Stimulated activated CD4-positive, alpha-beta T cell treated with anti-CD3 and anti-CD28 coated beads, TNF-alpha, amount 100 ng/mL, for 4 hours (primary cell): ENCODE measurements around the gene SUN1.

Experiments
- DNase-seq, 3 experiments: peaks; one replicate each; pipeline ENCODE4 v3.0.0-alpha.2; 2020; ENCODE audit warnings: low read depth in 3 of 3

The SUN1 gene

DNA sequence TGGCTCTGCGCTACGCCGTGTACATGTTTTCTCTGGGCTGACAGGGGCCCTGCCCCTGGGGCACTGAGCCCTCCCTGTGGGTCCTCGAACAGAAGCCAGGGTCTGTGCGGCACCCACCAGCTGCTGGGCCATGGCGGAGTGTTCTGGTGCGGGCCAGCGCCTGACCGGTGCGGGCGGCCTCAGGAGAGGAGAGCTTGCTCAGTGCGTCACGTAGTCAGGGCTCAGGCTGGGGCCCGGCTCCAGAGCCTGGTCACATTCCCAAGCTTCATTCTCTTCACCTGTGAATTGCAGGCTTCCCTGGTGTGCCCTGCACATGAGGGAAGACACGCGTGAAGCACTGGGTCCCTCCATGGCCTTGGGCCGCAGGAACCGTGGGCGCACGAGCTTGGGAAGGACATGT is 59.5 kb downstream of the SUN1 start:
- DNase-seq: no peak

DNA sequence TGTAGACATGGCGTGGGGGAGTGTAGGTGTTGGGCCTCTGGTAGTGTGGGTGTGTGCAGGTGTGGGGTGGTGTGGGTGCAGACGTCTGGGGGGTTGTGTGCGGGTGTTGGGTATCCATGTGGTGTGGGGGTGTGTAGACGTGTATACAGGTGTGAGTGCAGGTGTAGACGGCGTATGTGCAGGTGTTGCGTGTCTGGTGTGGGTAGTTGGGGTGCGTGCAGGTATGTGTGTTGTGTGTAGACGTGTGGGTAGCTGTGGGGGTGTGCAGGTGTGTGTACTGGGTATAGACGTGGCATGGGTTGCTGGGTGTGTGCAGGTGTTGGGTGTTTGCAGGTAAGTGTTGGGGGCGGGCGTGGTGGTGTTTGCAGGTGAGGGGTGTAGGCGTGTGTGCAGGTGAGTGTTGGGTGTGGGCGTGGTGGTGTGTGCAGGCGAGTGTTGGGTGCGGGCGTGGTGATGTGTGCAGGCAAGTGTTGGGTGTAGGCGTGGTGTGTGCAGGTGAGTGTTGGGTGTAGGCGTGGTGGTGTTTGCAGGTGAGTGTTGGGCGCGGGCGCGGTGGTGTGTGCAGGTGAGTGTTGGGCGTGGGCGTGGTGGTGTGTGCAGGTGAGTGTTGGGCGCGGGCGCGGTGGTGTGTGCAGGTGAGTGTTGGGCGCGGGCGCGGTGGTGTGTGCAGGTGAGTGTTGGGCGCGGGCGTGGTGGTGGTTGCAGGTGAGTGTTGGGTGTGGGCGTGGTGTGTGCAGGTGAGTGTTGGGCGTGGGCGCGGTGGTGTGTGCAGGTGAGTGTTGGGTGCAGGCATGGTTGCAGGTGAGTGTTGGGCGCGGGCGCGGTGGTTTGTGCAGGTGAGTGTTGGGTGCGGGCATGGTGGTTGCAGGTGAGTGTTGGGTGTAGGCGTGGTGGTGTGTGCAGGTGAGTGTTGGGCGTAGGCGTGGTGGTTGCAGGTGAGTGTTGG is 60.6 kb downstream of the SUN1 start:
- no peak for DNase-seq

DNA sequence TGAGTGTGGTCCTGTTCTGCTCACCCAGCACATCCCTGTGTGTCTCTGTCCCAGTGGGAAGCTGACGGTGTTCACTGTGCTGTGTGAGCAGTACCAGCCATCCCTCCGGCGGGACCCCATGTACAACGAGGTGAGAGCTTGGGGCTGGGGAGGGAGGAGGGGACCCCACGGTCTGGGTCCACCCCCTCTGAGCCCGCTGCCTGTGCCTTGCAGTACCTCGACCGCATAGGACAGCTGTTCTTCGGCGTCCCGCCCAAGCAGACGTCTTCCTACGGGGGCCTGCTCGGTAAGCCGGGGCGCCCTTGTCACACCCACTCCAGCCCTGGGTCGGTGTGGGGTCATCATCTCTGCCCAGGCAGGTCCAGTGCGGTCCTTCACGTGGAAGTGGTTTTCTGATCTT is 61.4 kb downstream of the SUN1 start:
- DNase-seq: no peak

DNA sequence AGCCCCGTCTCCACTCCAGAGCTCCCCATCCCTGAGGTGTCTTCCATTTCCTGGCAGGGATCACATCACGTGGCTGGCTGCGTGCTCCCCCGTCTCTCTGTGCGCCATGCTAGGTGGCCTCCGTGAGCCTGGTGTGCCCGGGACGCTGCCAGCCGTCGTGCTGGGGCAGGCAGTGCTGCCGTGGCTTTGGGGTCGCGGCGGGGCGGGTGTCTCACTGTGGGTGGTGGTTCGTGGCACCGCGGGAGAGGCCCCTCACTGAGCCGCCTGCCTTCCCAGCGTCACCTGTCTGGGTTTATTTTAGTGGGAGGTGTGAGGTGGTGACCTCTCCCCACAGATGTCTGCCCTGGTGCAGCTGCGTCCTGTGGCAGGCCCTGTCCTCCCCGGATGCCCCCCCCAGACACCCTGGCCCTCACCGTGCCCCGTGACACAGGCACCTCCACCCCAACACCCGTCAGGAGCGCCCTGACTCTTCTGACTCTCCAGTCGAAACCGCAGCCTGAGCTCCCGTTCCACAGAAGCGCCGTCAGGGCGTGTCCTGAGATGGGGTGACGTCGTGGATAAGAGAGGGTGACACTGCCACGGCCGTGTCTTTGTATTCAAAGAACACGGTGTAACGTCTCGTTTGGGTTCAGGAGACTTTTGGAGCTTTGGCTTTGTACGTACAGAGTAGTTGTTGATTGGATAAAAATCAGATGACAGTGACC is 62.0 kb downstream of the SUN1 start:
- no peak for DNase-seq

DNA sequence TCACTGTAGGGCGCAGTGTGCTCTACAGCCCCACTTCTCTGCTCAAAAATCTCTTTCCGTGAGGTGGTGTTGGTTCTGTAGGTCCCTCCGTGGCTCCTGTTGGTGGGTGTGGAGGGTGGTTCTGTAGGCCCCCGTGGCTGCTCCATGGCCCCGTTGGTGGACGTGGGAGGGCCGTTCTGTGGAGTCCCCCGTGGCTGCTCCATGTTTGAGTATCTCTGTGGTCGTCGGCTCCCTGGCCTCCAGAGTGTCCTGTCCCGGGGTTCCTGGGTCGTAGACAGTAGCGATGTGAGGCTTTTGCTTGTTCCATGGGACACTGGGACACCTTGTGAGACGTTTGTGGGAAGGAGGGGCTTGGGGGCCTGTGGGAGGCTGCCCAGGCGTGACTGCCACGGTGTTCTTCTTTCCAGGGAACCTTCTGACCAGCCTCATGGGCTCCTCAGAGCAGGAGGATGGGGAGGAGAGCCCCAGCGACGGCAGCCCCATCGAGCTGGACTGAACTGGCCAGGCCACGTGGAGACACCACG is 62.7 kb downstream of the SUN1 start:
- DNase-seq: no peak

DNA sequence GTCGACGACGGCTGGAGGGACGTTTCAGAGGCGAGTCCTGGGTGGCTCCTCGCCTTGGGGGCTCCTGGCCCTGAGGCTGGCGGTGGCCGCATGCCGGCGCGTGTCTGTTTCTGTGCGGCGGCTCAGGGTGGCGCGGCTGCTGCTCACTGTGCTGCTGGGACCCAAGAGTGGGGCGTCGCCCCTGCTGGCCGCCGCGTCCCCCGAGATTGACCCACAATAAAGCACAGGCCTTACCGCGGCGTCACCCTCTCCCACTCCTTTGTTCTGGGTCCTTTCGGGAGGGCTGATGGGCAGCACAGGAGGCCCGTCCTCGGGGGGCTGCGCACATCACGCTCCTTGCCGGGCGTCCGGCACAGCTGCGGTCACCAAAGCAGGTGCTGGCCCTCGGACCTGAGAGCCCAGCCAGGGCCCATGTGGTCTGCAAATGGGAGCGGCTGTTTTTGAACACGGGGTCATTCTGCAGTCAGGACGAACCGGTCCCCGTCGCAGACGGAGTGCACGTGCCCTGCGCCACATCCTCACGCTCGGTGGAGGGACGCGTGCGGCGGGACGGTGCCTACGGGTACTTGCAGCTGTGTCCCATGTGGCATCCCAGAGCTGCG is 63.3 kb downstream of the SUN1 start:
- DNase-seq: no peak

DNA sequence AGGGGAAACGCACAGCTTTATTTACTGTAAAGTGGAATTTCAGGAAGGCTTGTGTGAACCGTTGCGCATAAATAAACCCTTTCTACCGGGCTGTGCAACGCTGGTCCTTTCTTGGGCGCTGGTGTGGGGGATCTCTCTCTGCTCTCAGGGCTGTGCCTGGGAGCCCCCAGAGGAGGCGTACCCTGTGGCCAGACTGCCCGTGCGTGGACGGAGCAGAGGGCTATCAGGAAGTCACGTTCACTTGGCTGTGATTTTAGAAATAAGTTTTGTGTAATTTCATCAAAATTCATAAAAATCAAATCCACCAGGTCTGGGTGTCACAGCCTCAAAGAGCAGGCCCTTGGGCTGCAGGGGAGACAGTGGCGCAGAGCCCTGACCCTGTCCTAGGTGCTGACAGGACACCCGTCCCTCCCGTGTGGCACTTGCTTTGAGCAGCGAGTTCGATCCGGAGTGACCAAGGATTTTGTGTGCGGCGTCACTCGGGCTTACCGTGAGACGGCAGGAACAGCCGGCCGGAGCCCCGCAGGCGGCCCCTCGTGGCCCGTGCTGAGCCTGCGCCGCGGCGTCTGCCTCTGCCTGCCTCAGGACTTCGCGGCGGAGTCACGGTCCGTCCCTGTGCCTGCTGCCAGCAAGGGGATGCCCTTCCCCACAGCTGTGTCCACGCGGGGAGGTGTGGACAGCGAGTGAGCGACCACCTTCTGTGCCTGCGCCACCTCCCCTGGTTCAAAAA is 64.2 kb downstream of the SUN1 start:
- DNase-seq: no peak

DNA sequence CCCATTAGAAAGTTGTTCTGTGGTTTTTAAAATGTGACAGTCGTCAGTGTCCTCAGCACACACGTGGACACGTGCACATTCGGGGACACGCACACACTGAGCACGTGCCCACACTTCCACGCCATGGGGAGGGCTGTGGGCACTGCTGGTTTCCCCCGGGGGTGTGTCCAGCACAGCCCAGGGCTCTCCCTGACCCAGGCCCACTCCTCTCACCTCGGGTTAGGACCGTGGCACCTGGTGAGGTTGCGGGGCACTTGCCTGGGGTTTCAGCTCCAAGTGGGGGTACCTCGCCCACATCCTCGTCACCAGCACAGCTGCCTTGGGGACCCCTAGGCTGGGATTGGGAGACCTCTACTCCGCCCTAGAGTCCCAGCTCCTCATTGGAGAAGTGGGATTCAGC is 64.8 kb downstream of the SUN1 start:
- no peak for DNase-seq

DNA sequence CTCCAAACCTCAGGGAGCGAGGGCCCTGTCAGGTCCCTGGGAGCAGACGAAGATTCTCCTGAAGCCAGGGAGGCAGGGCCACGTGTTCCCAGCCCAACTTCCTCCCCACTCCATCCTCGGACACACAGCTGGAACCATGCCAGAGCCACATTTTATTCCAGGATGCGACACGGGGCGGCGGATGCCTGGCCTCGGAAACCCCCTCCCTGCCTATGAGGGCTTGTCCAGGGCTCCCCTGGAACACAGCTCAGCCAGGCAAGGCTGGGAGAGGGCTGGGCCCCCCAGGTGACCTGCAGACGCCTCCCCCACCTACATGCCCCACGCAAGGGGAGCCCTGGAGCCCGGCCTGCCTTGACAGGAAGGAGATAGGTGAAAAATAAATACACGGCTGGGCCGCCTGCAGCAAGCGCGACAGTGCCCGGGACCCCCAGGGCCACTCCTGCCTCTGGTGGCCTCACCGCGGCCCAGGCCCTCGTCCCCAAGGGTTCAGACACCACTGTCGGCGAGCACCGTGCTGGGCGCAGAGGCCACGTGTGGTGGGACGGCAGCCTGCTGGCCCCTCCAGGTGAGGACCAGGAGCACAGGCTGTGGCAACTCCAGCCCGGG is 65.6 kb downstream of the SUN1 start:
- DNase-seq: no peak

DNA sequence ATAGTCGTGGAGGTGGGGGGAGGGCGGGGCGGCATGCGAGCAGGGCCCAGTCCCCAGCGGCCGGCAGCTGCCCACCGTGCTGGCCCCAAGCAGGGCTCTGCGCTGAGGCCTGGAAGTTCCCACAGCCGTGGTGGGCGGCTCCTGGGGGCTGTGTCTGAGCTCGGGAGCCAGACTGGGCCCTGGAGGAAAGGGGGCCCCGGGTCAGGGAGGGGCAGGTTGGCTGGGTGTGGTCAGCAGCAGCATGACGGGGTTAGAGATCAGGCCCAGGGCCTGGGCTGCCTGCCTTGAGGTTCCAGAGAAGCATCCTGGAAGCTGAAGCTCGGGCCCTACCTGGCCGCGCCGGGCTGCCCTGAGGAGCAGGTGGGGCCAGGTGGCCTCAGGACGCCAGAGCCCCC is 66.2 kb downstream of the SUN1 start:
- no peak for DNase-seq

DNA sequence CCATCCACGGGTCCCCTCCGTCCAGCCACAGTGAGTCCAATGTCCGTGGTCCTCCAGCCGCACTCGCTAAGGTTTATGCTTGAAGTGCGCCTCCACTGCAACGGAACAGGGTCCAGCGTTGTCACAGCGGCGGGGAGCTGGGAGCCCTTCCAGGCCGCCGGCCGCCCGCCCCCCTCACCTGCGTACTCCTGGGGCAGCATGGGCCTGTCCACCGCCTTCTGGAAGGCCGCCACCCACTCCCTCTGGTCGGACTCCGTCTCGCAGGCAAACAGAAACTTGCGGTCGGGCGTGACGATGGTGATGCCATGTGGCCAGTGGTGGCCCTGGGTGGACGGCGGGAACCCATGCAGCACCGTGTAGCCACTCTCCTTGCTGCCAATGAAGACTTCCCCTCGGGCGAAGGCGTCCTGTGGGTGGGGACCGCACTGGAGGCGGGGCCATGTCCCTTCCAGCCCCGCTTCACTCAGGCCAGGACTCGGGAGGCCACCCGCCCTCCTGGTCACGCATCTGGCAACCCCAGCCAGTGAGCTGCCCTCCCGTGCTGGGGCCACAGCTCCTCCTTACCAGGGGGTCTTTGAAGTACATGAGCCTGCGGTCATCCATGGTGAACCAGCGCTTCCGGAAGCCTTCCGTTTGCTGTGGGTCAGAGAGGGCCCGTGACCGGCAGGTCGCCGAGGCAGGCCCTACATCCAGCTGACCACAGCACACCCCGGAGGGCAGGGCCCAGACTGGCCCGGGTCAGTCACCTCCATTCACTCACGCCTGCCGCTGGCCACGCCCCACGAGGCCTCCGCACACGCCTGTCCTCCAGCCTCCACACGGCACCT is 66.8 kb downstream of the SUN1 start:
- DNase-seq: no peak

DNA sequence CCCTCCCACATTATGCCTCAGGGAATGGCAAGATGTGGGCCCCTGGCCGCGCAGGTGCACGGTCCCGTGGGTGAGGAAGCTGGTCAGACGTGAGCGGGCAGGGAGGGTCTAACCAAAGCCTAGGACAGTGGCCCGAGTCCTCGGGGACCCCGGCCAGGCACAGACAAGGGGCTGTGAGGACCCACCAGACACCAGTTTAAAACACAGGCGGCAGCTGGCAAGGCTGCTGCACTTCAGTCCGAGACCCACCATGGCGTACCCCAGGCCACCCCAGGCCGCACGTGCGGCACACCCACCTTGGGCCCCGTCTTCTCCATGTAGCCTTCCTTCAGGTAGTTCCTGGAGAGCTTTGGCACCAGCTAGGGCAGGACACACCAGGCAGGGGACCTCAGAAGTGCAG is 67.5 kb downstream of the SUN1 start:
- DNase-seq: no peak

DNA sequence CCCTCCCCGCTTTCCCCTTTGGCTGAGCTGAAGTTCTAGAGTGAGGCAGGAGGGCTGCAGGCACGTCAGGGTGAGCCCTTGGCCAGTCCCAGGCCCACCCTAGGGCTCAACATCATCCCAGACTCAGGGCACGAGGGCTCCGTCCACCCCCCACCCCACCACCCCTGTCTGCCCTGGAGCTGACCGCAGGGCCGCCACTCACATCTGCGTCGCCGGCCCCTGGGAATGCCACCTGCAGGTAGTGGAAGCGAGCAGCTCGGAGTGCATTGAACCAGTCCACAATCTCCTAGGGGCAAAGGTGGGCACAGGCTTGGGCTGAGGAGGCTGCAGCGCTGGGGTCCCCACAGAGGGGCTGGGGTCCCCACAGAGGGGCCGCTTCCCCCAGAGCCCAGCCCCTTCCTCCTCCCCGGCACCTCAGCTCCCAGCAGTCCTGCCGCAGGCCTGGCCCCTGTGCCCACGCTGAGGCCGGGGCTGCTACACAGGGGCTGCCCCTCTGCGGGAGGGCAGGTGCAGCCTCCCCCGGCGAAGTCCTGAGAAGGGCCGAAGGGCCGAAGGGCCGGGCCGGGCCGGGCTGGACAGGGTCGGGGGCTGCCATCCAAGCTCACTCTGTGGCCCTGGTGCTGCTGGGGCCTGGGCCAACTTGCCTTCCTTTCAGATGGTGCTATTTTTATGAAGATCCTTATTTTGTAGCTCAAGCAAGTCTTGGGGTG is 68.2 kb downstream of the SUN1 start:
- DNase-seq: no peak

DNA sequence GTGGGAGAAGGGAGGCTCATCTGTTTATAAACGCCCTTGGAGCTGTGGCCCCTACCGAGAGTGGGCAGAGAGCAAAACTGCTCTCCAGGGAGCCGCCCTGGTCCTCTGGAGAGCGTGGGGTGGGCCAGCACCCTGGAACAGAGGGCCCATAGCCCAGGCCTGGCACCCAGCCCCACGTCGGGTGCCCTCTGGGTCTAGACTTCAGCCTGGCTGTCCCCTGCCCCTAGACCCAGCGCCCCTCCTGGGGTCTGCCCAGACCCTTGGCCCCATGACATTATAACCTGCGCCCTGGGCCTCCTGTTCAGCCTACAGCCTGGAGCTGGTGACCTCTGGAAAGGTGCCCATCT is 68.7 kb downstream of the SUN1 start:
- no peak for DNase-seq

DNA sequence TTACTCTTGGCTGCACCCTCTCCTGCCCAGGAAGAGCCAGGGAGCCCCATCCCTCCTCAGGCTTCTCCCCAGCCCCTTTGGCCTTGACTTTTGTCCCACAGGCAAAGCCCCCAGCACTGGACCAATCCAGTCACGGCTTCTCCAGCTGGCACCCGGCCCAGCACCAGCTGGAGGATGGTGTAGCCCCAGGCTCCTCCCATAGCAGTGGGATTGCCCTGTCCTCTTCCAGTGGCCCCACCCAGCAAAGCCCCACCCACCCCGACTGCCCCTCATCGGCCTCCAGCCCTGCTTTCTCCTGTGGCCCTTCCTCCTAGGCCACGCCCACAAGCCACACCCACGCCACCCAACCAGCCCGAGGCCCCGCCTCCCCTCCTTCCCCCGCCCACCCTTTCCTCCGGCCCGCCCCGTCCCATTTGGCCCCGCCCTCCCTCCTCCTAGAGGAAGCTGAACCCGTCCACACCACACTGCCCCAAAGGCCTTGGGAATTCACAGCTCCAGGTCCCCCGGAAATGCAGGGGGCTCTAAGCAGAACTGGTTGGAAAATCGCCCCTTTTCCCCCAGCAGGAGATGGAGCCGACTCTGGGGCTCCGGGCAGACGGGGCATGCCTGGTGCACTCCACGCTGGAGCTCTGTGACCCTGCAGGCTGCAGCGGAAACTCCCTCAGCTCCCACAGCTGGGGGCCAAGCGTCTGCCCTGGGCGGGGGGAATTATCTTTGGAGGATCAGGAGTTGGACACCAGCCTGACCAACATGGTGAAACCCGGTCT is 69.3 kb downstream of the SUN1 start:
- peak in 1 of 3 experiments; percentile 25 for DNase-seq

DNA sequence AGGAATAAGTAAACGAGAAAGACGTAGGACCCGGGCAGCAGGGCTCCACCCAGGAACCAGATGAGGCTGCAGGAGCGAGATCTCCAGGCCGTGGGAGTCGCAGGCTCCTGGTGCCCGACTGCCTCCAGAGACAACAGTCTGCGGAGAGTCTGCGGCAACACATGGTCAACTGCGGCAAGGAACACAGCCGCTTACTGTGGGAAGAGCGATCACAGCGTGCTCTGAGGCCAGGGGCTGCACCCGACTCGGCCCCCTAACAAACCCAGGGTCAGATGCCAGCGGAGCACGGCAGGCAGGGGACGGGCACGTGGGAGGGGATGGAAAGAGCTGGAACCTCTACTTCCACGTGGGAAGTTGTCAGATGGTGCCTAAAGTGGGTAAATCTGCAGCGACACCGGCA is 70.7 kb downstream of the SUN1 start:
- no peak for DNase-seq

DNA sequence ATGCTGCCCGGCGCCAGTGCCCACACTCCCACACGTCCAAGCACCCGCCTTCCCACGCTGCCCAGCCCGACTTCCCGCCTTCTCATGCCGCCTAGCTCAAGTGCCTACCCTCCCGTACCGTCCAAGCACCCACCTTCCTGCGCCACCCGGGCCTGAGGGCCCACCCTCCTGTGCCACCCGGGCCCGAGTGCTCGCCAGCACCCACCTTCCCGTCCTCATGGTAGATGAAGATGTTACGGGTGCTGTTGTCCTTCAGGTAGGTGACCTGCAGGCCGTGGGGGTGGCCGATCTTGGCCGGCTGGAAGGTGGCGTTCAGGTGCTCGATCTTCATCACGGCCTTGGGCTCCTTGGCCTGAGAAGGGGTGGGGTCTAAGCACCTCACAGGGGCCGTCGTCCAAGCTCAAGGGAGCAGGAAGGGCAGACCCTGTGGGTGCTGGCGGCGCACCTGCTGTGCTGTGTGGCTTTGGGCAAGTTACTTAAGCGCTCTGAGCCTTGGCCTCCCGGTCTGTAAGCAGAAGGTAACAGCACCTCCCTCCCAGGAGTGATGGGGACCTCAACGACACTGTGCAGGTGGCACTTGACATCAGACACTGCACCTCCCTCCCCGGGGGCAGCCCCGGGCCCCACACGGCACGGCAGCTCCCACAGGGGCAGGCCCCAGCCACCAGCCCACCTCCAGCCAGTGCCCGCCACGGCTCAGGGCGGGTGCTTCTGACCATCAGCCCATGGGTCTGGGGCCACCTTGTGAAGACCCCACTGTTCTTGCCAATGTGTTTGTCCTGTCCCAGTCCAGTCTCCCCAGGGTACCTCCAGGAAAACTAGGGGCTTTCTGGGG is 71.9 kb downstream of the SUN1 start:
- no peak for DNase-seq

DNA sequence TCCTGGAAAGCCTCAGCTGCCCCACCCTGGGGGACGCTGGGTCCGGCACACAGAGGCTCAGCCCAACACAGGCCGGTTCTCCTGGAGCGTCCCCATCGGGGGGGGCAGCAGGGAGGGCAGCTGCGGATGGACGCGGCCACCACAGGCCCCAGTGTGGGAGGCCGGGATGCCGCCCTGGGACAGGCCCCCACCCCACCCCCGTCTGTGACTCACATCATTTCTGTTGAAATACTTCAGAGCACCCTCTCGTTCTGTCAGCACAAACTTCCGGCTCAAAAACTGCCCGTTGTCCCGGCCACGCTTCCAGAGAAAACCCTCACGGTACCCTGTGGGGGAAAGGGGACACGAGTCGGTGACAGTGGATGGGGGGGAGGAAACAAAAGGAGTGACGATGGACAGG is 72.6 kb downstream of the SUN1 start:
- no peak for DNase-seq
